H9 (cell line): ENCODE measurements around the gene JAML. TPM values are rescaled to one million over a fixed set of nuclear protein-coding genes. Genes with fewer than 3 reads are reported as not detected.

Experiments
- DNase-seq: peaks from one replicate; pipeline ENCODE4 v3.0.0-alpha.2; 2017
- H2AFZ ChIP-seq: one replicate; pipeline ENCODE4 v1.6.1; 2013; ENCODE audit warnings: mild to moderate bottlenecking, low read length, control low read depth, moderate library complexity
- H2AK5ac ChIP-seq: 2 replicates; pipeline ENCODE4 v1.6.1; 2013; ENCODE audit warnings: low read length, control low read depth, mixed read lengths; ENCODE audit not compliant: insufficient read length
- H2BK120ac ChIP-seq: one replicate; pipeline ENCODE4 v1.6.1; 2013; ENCODE audit warnings: low read depth, mild to moderate bottlenecking, low read length, control low read depth, inconsistent platforms; ENCODE audit not compliant: poor library complexity, severe bottlenecking
- H2BK12ac ChIP-seq: 2 replicates; pipeline ENCODE4 v1.6.1; 2013; ENCODE audit warnings: low read length, control low read depth, mixed read lengths, low read depth; ENCODE audit not compliant: insufficient read length
- H2BK15ac ChIP-seq: 2 replicates; pipeline ENCODE4 v1.6.1; 2013; ENCODE audit warnings: low read depth, low read length, control low read depth
- H2BK20ac ChIP-seq: one replicate; pipeline ENCODE4 v1.6.1; 2013; ENCODE audit warnings: low read depth, mild to moderate bottlenecking, low read length, control low read depth, inconsistent platforms; ENCODE audit not compliant: poor library complexity, severe bottlenecking
- H2BK5ac ChIP-seq: 2 replicates; pipeline ENCODE4 v1.6.1; 2013; ENCODE audit warnings: low read length, control low read depth, mixed read lengths; ENCODE audit not compliant: insufficient read length
- H3K14ac ChIP-seq: 2 replicates; pipeline ENCODE4 v1.6.1; 2013; ENCODE audit warnings: low read length, control low read depth; ENCODE audit not compliant: insufficient read depth
- H3K18ac ChIP-seq: 2 replicates; pipeline ENCODE4 v1.6.1; 2013; ENCODE audit warnings: low read depth, mild to moderate bottlenecking, mixed read lengths, low read length, control low read depth; ENCODE audit not compliant: insufficient read length
- H3K23ac ChIP-seq: 2 replicates; pipeline ENCODE4 v1.6.1; 2013; ENCODE audit warnings: low read length, control low read depth, mixed read lengths, low read depth; ENCODE audit not compliant: insufficient read length
- H3K23me2 ChIP-seq: 2 replicates; pipeline ENCODE4 v1.6.1; 2013; ENCODE audit warnings: low read depth, mild to moderate bottlenecking, mixed read lengths, low read length, control low read depth; ENCODE audit not compliant: insufficient read length, poor library complexity, severe bottlenecking
- H3K27ac ChIP-seq: 2 replicates; pipeline ENCODE4 v1.5.1; 2013; ENCODE audit warnings: low read length, control low read depth, mixed read lengths, low read depth; ENCODE audit not compliant: insufficient read length
- H3K27me3 ChIP-seq: 2 replicates; pipeline ENCODE4 v1.6.1; 2013; ENCODE audit warnings: low read length, control low read depth, inconsistent platforms; ENCODE audit not compliant: insufficient read depth
- H3K4ac ChIP-seq: 2 replicates; pipeline ENCODE4 v1.6.1; 2013; ENCODE audit warnings: low read depth, mild to moderate bottlenecking, control low read depth, inconsistent platforms, low read length, moderate library complexity
- H3K4me1 ChIP-seq: 2 replicates; pipeline ENCODE4 v1.6.1; 2013; ENCODE audit warnings: low read length, control low read depth, inconsistent platforms; ENCODE audit not compliant: insufficient read depth
- H3K4me2 ChIP-seq: 2 replicates; pipeline ENCODE4 v1.6.1; 2013; ENCODE audit warnings: low read length, control low read depth, mixed read lengths; ENCODE audit not compliant: insufficient read length, insufficient read depth
- H3K56ac ChIP-seq: 2 replicates; pipeline ENCODE4 v1.6.1; 2013; ENCODE audit warnings: low read depth, mild to moderate bottlenecking, mixed read lengths, low read length, control low read depth; ENCODE audit not compliant: insufficient read length
- H3K79me1 ChIP-seq: 2 replicates; pipeline ENCODE4 v1.6.1; 2013; ENCODE audit warnings: low read depth, mild to moderate bottlenecking, moderate library complexity, low read length, control low read depth, inconsistent platforms; ENCODE audit not compliant: insufficient read depth, poor library complexity, severe bottlenecking
- H3K79me2 ChIP-seq: 2 replicates; pipeline ENCODE4 v1.6.1; 2013; ENCODE audit warnings: low read length, control low read depth, inconsistent platforms; ENCODE audit not compliant: insufficient read depth
- H3K9ac ChIP-seq: 2 replicates; pipeline ENCODE4 v1.6.1; 2013; ENCODE audit warnings: low read length, control low read depth, mixed read lengths; ENCODE audit not compliant: insufficient read length; ENCODE audit errors: extremely low read depth
- H3K9me3 ChIP-seq: one replicate; pipeline ENCODE4 v1.6.1; 2013; ENCODE audit warnings: low read depth, low read length, inconsistent platforms; ENCODE audit not compliant: control insufficient read depth
- H3T11ph ChIP-seq: one replicate; pipeline ENCODE4 v1.6.1; 2013; ENCODE audit warnings: mild to moderate bottlenecking, low read length, control low read depth, inconsistent platforms
- H4K20me1 ChIP-seq: one replicate; pipeline ENCODE4 v1.6.1; 2013; ENCODE audit not compliant: control insufficient read depth, insufficient read length, insufficient read depth
- H4K5ac ChIP-seq: 2 replicates; pipeline ENCODE4 v1.6.1; 2013; ENCODE audit warnings: low read depth, mild to moderate bottlenecking, mixed read lengths, low read length, control low read depth; ENCODE audit not compliant: insufficient read length
- H4K8ac ChIP-seq: replicated peaks from 2 replicates; pipeline ENCODE4 v1.6.1; 2013; ENCODE audit warnings: low read length, control low read depth, mixed read lengths, low read depth; ENCODE audit not compliant: insufficient read length
- H4K91ac ChIP-seq: 2 replicates; pipeline ENCODE4 v1.6.1; 2013; ENCODE audit warnings: low read depth, mild to moderate bottlenecking, moderate library complexity, mixed read lengths, low read length, control low read depth; ENCODE audit not compliant: insufficient read length
- H3K27ac Mint-ChIP-seq, 3 experiments: 2 replicates in 2 of 3; 3 replicates in 1 of 3; pipeline ENCODE4 v1.8.0; 2020 to 2021; ENCODE audit warnings: mixed read lengths in 3 of 3, mild to moderate bottlenecking in 1 of 3, moderate library complexity in 1 of 3
- H3K27me3 Mint-ChIP-seq: 2 replicates; pipeline ENCODE4 v1.8.0; 2021; ENCODE audit warnings: low read depth, mild to moderate bottlenecking, moderate library complexity, mixed read lengths
- H3K36me3 Mint-ChIP-seq, 3 experiments: 2 replicates in 2 of 3; 3 replicates in 1 of 3; pipeline ENCODE4 v1.8.0; 2020 to 2021; ENCODE audit warnings: low read depth in 3 of 3, mixed read lengths in 3 of 3; ENCODE audit not compliant: insufficient read depth in 1 of 3
- H3K4me1 Mint-ChIP-seq, 2 experiments: 2 replicates each; pipeline ENCODE4 v1.8.0; 2020; ENCODE audit warnings: mixed read lengths in 2 of 2
- H3K4me3 Mint-ChIP-seq, 2 experiments: 2 replicates in 1 of 2; 3 replicates in 1 of 2; pipeline ENCODE4 v1.8.0; 2020 to 2021; ENCODE audit warnings: mild to moderate bottlenecking in 2 of 2, mixed read lengths in 2 of 2, moderate library complexity in 1 of 2
- H3K9me3 Mint-ChIP-seq, 2 experiments: 2 replicates in 1 of 2; 3 replicates in 1 of 2; pipeline ENCODE4 v1.8.0; 2020; ENCODE audit warnings: mild to moderate bottlenecking in 2 of 2, mixed read lengths in 2 of 2, moderate library complexity in 1 of 2
- CTCF ChIP-seq: fragments of 200-600 bp; sonication (generic); conservative IDR thresholded peaks from 3 replicates; pipeline ENCODE4 v1.8.0; 2021; ENCODE audit warnings: antibody characterized with exemption, mild to moderate bottlenecking
- WGBS: extraction: QIAGEN DNeasy Blood & Tissue Kit; methylation state at CpG from one replicate; pipeline ENCODE4 v1.1.7; 2013; ENCODE audit warnings: missing lambda C conversion rate, low lambda C conversion rate, mixed read lengths; ENCODE audit not compliant: insufficient read length; ENCODE audit errors: extremely low coverage; 5-methylcytosine and 5-hydroxymethylcytosine counted together
- total RNA-seq: library from RNA; stranded (reverse); gene quantifications from 2 replicates; pipeline ENCODE4 v1.2.1, GENCODE V29; 2021

The JAML gene
- total RNA-seq, 1 experiment from 2014 or later: 0.48 TPM

GRCh38 chr11:118215262-118215661 is 9.5 kb downstream of the JAML start:
- peaks cover 45% of the 10 kb centered on the region in 2 experiments for H3K4me1 Mint-ChIP-seq
- no peak overlapping the region for H2BK12ac ChIP-seq
- no peak overlapping the region for H3K9ac ChIP-seq
- H3K27me3 Mint-ChIP-seq: peaks cover 11% of the 10 kb centered on the region
- H3K36me3 Mint-ChIP-seq: peaks cover 0 to 6% (median 0%) of the 10 kb centered on the region in 3 experiments; a peak in 3 of 7 replicates
- H3K4ac ChIP-seq: no peak overlapping the region
- H3K14ac ChIP-seq: no peak overlapping the region
- no peak overlapping the region for H2BK120ac ChIP-seq
- H3T11ph ChIP-seq: no peak overlapping the region
- WGBS: no CpG with 5 or more reads among the region's 3 CpGs
- H3K27ac Mint-ChIP-seq: no peak overlapping the region
- H4K8ac ChIP-seq: no peak overlapping the region
- no peak overlapping the region for H3K4me3 Mint-ChIP-seq
- no peak overlapping the region for H2AK5ac ChIP-seq
- H3K56ac ChIP-seq: no peak overlapping the region
- no peak overlapping the region for H2AFZ ChIP-seq
- no peaks in the 10 kb centered on the region for H4K20me1 ChIP-seq
- H3K79me2 ChIP-seq: no peaks in the 10 kb centered on the region
- H3K27ac ChIP-seq: no peak overlapping the region
- H2BK5ac ChIP-seq: no peak overlapping the region
- no peak for TF ChIP-seq CTCF
- peaks cover 26% of the 10 kb centered on the region for H3K4me1 ChIP-seq
- no peak overlapping the region for H3K23ac ChIP-seq
- H3K9me3 ChIP-seq: no peaks in the 10 kb centered on the region
- H3K4me2 ChIP-seq: no peak overlapping the region
- no peak overlapping the region for H4K91ac ChIP-seq
- H3K27me3 ChIP-seq: no peaks in the 10 kb centered on the region
- DNase-seq: no peak
- H2BK15ac ChIP-seq: no peak overlapping the region
- peaks cover 0 to 6% of the 10 kb centered on the region in 2 experiments; a peak in 3 of 5 replicates for H3K9me3 Mint-ChIP-seq
- no peak overlapping the region for H3K18ac ChIP-seq
- H3K79me1 ChIP-seq: no peaks in the 10 kb centered on the region
- H3K23me2 ChIP-seq: no peaks in the 10 kb centered on the region
- no peak overlapping the region for H2BK20ac ChIP-seq
- H4K5ac ChIP-seq: no peak overlapping the region
